ENCODE measurements around the gene ST6GALNAC4.

ST6GALNAC4 gene

GRCh38 chr9:127961155-127961490 is 44.3 kb upstream of the ST6GALNAC4 start:
- H3K4me1 ChIP-seq (ENCODE audit: control extremely low read depth in 1 of 4, control insufficient read depth in 4 of 4, insufficient read depth in 4 of 4, low read length in 3 of 4): peaks cover 0 to 12% (median 11%) of the 10 kb centered on the region in 4 experiments
- H3K27me3 ChIP-seq (replicated peaks in 2 of 5; ENCODE audit: control insufficient read depth in 4 of 5, insufficient read depth in 5 of 5, low read length in 4 of 5): no peaks in the 10 kb centered on the region
- WGBS (ENCODE audit: insufficient coverage): 88% methylated on average over 2 of the region's 2 CpGs
- H3K9me3 ChIP-seq (ENCODE audit: control extremely low read depth in 1 of 5, control insufficient read depth in 4 of 5, insufficient read depth in 2 of 5, low read depth in 1 of 5, low read length in 4 of 5): no peaks in the 10 kb centered on the region
- ChIA-PET POLR2A (no interaction called here), CTCF (interaction anchor here (0.9 to 1.6 kb wide), 4 partner anchors 10 to 74 kb away, joined by 3 to 8 read pairs (median 5); no protein-coding TSS in a partner anchor)
- H3K4me3 ChIP-seq (ENCODE audit: control insufficient read depth in 1 of 7, extremely low read depth in 1 of 7, insufficient read depth in 4 of 7, low read depth in 2 of 7, low read length in 6 of 7): no peak overlapping the region
- H3K36me3 ChIP-seq (ENCODE audit: control insufficient read depth in 4 of 4, insufficient read depth in 4 of 4, low read length in 3 of 4): peaks cover 0 to 2% (median 0%) of the 10 kb centered on the region in 4 experiments
- DNase-seq: no peak
- H3K27ac ChIP-seq (ENCODE audit: insufficient read depth in 1 of 2, low read depth in 1 of 2, low read length in 2 of 2, poor library complexity in 1 of 2, severe bottlenecking in 2 of 2): no peak overlapping the region

- DNase-seq: no peak
- Histone ChIP-seq H3K27me3 (replicated peaks in 2 of 5; ENCODE audit: control insufficient read depth in 4 of 5, insufficient read depth in 5 of 5, low read length in 4 of 5) (no peaks in the 10 kb centered on the region), H3K4me3 (ENCODE audit: control insufficient read depth in 1 of 7, extremely low read depth in 1 of 7, insufficient read depth in 4 of 7, low read depth in 2 of 7, low read length in 6 of 7) (no peak overlapping the region), H3K27ac (ENCODE audit: insufficient read depth in 1 of 2, low read depth in 1 of 2, low read length in 2 of 2, poor library complexity in 1 of 2, severe bottlenecking in 2 of 2) (no peak overlapping the region), H3K36me3 (ENCODE audit: control insufficient read depth in 4 of 4, insufficient read depth in 4 of 4, low read length in 3 of 4) (peaks cover 0 to 2% (median 0%) of the 10 kb centered on the region in 4 experiments), H3K4me1 (ENCODE audit: control extremely low read depth in 1 of 4, control insufficient read depth in 4 of 4, insufficient read depth in 4 of 4, low read length in 3 of 4) (peaks cover 0 to 9% (median 8%) of the 10 kb centered on the region in 4 experiments), H3K9me3 (ENCODE audit: control extremely low read depth in 1 of 5, control insufficient read depth in 4 of 5, insufficient read depth in 2 of 5, low read depth in 1 of 5, low read length in 4 of 5) (no peaks in the 10 kb centered on the region)
- ChIA-PET POLR2A (no interaction called here), CTCF (interaction anchor here (0.9 to 1.6 kb wide), 4 partner anchors 10 to 75 kb away, joined by 3 to 8 read pairs (median 5); no protein-coding TSS in a partner anchor)
- WGBS (ENCODE audit: insufficient coverage): 86% methylated on average over 8 of the region's 11 CpGs
These were observed 43.7 kb upstream of the ST6GALNAC4 start for GRCh38 chr9:127960410-127961154.

GRCh38 chr9:127959841-127960409 is 43.1 kb upstream of the ST6GALNAC4 start:
- no peak overlapping the region for H3K4me3 ChIP-seq (ENCODE audit: control insufficient read depth in 1 of 7, extremely low read depth in 1 of 7, insufficient read depth in 4 of 7, low read depth in 2 of 7, low read length in 6 of 7)
- ChIA-PET POLR2A (no interaction called here), CTCF (interaction anchor here (1.4 to 1.6 kb wide), 3 partner anchors 11 to 75 kb away, joined by 3 to 8 read pairs (median 7); no protein-coding TSS in a partner anchor)
- no peak for DNase-seq
- no peaks in the 10 kb centered on the region for H3K27me3 ChIP-seq (replicated peaks in 2 of 5; ENCODE audit: control insufficient read depth in 4 of 5, insufficient read depth in 5 of 5, low read length in 4 of 5)
- peaks cover 0 to 9% (median 5%) of the 10 kb centered on the region in 4 experiments for H3K4me1 ChIP-seq (ENCODE audit: control extremely low read depth in 1 of 4, control insufficient read depth in 4 of 4, insufficient read depth in 4 of 4, low read length in 3 of 4)
- peaks cover 0 to 2% (median 0%) of the 10 kb centered on the region in 4 experiments for H3K36me3 ChIP-seq (ENCODE audit: control insufficient read depth in 4 of 4, insufficient read depth in 4 of 4, low read length in 3 of 4)
- 100% methylated on average over 2 of the region's 2 CpGs for WGBS (ENCODE audit: insufficient coverage)
- no peaks in the 10 kb centered on the region for H3K9me3 ChIP-seq (ENCODE audit: control extremely low read depth in 1 of 5, control insufficient read depth in 4 of 5, insufficient read depth in 2 of 5, low read depth in 1 of 5, low read length in 4 of 5)
- no peak overlapping the region for H3K27ac ChIP-seq (ENCODE audit: insufficient read depth in 1 of 2, low read depth in 1 of 2, low read length in 2 of 2, poor library complexity in 1 of 2, severe bottlenecking in 2 of 2)

- H3K27me3 ChIP-seq (replicated peaks in 2 of 5; ENCODE audit: control insufficient read depth in 4 of 5, insufficient read depth in 5 of 5, low read length in 4 of 5): no peaks in the 10 kb centered on the region
- H3K27ac ChIP-seq (ENCODE audit: insufficient read depth in 1 of 2, low read depth in 1 of 2, low read length in 2 of 2, poor library complexity in 1 of 2, severe bottlenecking in 2 of 2): no peak overlapping the region
- no peak for DNase-seq
- peaks cover 0 to 2% (median 0%) of the 10 kb centered on the region in 4 experiments for H3K36me3 ChIP-seq (ENCODE audit: control insufficient read depth in 4 of 4, insufficient read depth in 4 of 4, low read length in 3 of 4)
- WGBS (ENCODE audit: insufficient coverage): no CpG with 5 or more reads among the region's 4 CpGs
- ChIA-PET POLR2A (no interaction called here), CTCF (interaction anchor here (1.5 to 7.5 kb wide), 2 partner anchors 15 to 16 kb away, joined by 3 to 49 read pairs; no protein-coding TSS in a partner anchor)
- peaks cover 0 to 9% (median 5%) of the 10 kb centered on the region in 4 experiments for H3K4me1 ChIP-seq (ENCODE audit: control extremely low read depth in 1 of 4, control insufficient read depth in 4 of 4, insufficient read depth in 4 of 4, low read length in 3 of 4)
- no peaks in the 10 kb centered on the region for H3K9me3 ChIP-seq (ENCODE audit: control extremely low read depth in 1 of 5, control insufficient read depth in 4 of 5, insufficient read depth in 2 of 5, low read depth in 1 of 5, low read length in 4 of 5)
- no peak overlapping the region for H3K4me3 ChIP-seq (ENCODE audit: control insufficient read depth in 1 of 7, extremely low read depth in 1 of 7, insufficient read depth in 4 of 7, low read depth in 2 of 7, low read length in 6 of 7)
These were observed 42.6 kb upstream of the ST6GALNAC4 start for GRCh38 chr9:127959398-127959797.

GRCh38 chr9:127958728-127959127 is 41.9 kb upstream of the ST6GALNAC4 start:
- no CpG with 5 or more reads among the region's 1 CpG for WGBS (ENCODE audit: insufficient coverage)
- H3K27me3 ChIP-seq (replicated peaks in 2 of 5; ENCODE audit: control insufficient read depth in 4 of 5, insufficient read depth in 5 of 5, low read length in 4 of 5): no peaks in the 10 kb centered on the region

GRCh38 chr9:127955294-127956015 is 38.6 kb upstream of the ST6GALNAC4 start:
- peak; percentile 58 to 73 (median 70) for DNase-seq
- WGBS (ENCODE audit: insufficient coverage): 80% methylated on average over 12 of the region's 12 CpGs
- CTCF ChIA-PET: interaction anchor here (1.0 to 8.3 kb wide), 15 partner anchors 10 to 149 kb away, joined by 3 to 80 read pairs (median 4); no protein-coding TSS in a partner anchor

More at GRCh38 chr9:127958728-127959127, 41.9 kb upstream of the ST6GALNAC4 start:
- no peak for DNase-seq
- H3K4me3 ChIP-seq (ENCODE audit: control insufficient read depth in 1 of 7, extremely low read depth in 1 of 7, insufficient read depth in 4 of 7, low read depth in 2 of 7, low read length in 6 of 7): no peak overlapping the region
- H3K27ac ChIP-seq (ENCODE audit: insufficient read depth in 1 of 2, low read depth in 1 of 2, low read length in 2 of 2, poor library complexity in 1 of 2, severe bottlenecking in 2 of 2): no peak overlapping the region
- POLR2A ChIA-PET: interaction anchor here (0.7 kb wide), 1 partner anchor 283 kb away, joined by 3 read pairs; no protein-coding TSS in a partner anchor
- CTCF ChIA-PET: interaction anchor here (1.5 to 8.3 kb wide), 3 partner anchors 16 to 78 kb away, joined by 3 to 80 read pairs (median 49); no protein-coding TSS in a partner anchor
- H3K9me3 ChIP-seq (ENCODE audit: control extremely low read depth in 1 of 5, control insufficient read depth in 4 of 5, insufficient read depth in 2 of 5, low read depth in 1 of 5, low read length in 4 of 5): no peaks in the 10 kb centered on the region
- H3K36me3 ChIP-seq (ENCODE audit: control insufficient read depth in 4 of 4, insufficient read depth in 4 of 4, low read length in 3 of 4): peaks cover 0 to 2% (median 0%) of the 10 kb centered on the region in 4 experiments
- H3K4me1 ChIP-seq (ENCODE audit: control extremely low read depth in 1 of 4, control insufficient read depth in 4 of 4, insufficient read depth in 4 of 4, low read length in 3 of 4): peaks cover 0 to 9% (median 5%) of the 10 kb centered on the region in 4 experiments

More at GRCh38 chr9:127955294-127956015, 38.6 kb upstream of the ST6GALNAC4 start:
- POLR2A ChIA-PET: interaction anchor here (0.9 kb wide), 1 partner anchor 71 kb away, joined by 3 read pairs; no protein-coding TSS in a partner anchor
- Histone ChIP-seq H3K4me3 (ENCODE audit: control insufficient read depth in 1 of 7, extremely low read depth in 1 of 7, insufficient read depth in 4 of 7, low read depth in 2 of 7, low read length in 6 of 7) (no peak overlapping the region), H3K27ac (ENCODE audit: insufficient read depth in 1 of 2, low read depth in 1 of 2, low read length in 2 of 2, poor library complexity in 1 of 2, severe bottlenecking in 2 of 2) (no peak overlapping the region), H3K4me1 (ENCODE audit: control extremely low read depth in 1 of 4, control insufficient read depth in 4 of 4, insufficient read depth in 4 of 4, low read length in 3 of 4) (peaks cover 0 to 9% (median 5%) of the 10 kb centered on the region in 4 experiments), H3K9me3 (ENCODE audit: control extremely low read depth in 1 of 5, control insufficient read depth in 4 of 5, insufficient read depth in 2 of 5, low read depth in 1 of 5, low read length in 4 of 5) (no peaks in the 10 kb centered on the region), H3K27me3 (replicated peaks in 2 of 5; ENCODE audit: control insufficient read depth in 4 of 5, insufficient read depth in 5 of 5, low read length in 4 of 5) (no peaks in the 10 kb centered on the region), H3K36me3 (ENCODE audit: control insufficient read depth in 4 of 4, insufficient read depth in 4 of 4, low read length in 3 of 4) (no peaks in the 10 kb centered on the region)

Measured in common myeloid progenitor, CD34-positive (primary cell).